Measurements from ENCODE around the gene PLPPR5. TPM values are rescaled to one million over a fixed set of nuclear protein-coding genes. Genes with fewer than 3 reads are reported as not detected.

Gene PLPPR5
- total RNA-seq, 1 experiment from 2014 or later: not detected

GRCh38 chr1:99007366-99007765 lies 2.7 kb upstream of the PLPPR5 start:
- no peak for DNase-seq
- H4K20me1 ChIP-seq (ENCODE audit: insufficient read depth): no peaks in the 10 kb centered on the region
- H3K4me2 ChIP-seq: no peak overlapping the region
- no peak overlapping the region for H2AFZ ChIP-seq
- no peaks in the 10 kb centered on the region for H3K79me2 ChIP-seq (ENCODE audit: low read depth)
- no peaks in the 10 kb centered on the region for H3K9me2 ChIP-seq (ENCODE audit: insufficient read depth)
- ChIA-PET POLR2A (ENCODE audit: unreplicated experiment) (no interaction called here), CTCF (no interaction called here)
- H3F3A ChIP-seq (ENCODE audit: insufficient read depth, low read depth): no peaks in the 10 kb centered on the region
- no peak overlapping the region for H3K27ac ChIP-seq
- no peaks in the 10 kb centered on the region for H3K36me3 ChIP-seq (ENCODE audit: low read depth)
- no peaks in the 10 kb centered on the region for H3K4me1 ChIP-seq (replicated peaks; ENCODE audit: insufficient read depth)
- 0 out of 2 replicates have a peak, but pooled peaks cover 4% of the 10 kb centered on the region for H3K27me3 ChIP-seq (ENCODE audit: insufficient read depth, low read depth)
- H3K9me3 ChIP-seq (ENCODE audit: insufficient read depth, low read depth): no peaks in the 10 kb centered on the region
- no peak overlapping the region for H3K4me3 ChIP-seq
- no TSS peak for BruUV-seq (replicated peaks)
- intact Hi-C loops (cut with micrococcal nuclease; ENCODE audit: unreplicated experiment): no loop called here
- TF ChIP-seq EZH2 (IDR thresholded peaks at IDR 0.05; ENCODE audit: low read depth) (no peak), CTCF (conservative IDR thresholded peaks at IDR 0.05) (no peak)

GRCh38 chr1:99005537-99005942 lies 879 bp upstream of the PLPPR5 start:
- TF ChIP-seq EZH2 (IDR thresholded peaks at IDR 0.05; ENCODE audit: low read depth) (no peak), CTCF (conservative IDR thresholded peaks at IDR 0.05) (no peak)
- Histone ChIP-seq H3K9me3 (ENCODE audit: insufficient read depth, low read depth) (no peaks in the 10 kb centered on the region), H2AFZ (no peak overlapping the region), H3F3A (ENCODE audit: insufficient read depth, low read depth) (no peaks in the 10 kb centered on the region), H3K4me1 (replicated peaks; ENCODE audit: insufficient read depth) (no peaks in the 10 kb centered on the region), H3K9me2 (ENCODE audit: insufficient read depth) (no peaks in the 10 kb centered on the region), H4K20me1 (ENCODE audit: insufficient read depth) (no peaks in the 10 kb centered on the region), H3K4me2 (no peak overlapping the region), H3K36me3 (ENCODE audit: low read depth) (no peaks in the 10 kb centered on the region), H3K4me3 (no peak overlapping the region), H3K27me3 (ENCODE audit: insufficient read depth, low read depth) (0 out of 2 replicates have a peak, but pooled peaks cover 4% of the 10 kb centered on the region), H3K27ac (no peak overlapping the region), H3K79me2 (ENCODE audit: low read depth) (no peaks in the 10 kb centered on the region)
- DNase-seq: no peak
- ChIA-PET CTCF (no interaction called here), POLR2A (ENCODE audit: unreplicated experiment) (no interaction called here)
- intact Hi-C loops (cut with micrococcal nuclease; ENCODE audit: unreplicated experiment): no loop called here
- no TSS peak for BruUV-seq (replicated peaks)

- ChIA-PET POLR2A (ENCODE audit: unreplicated experiment) (no interaction called here), CTCF (no interaction called here)
- Histone ChIP-seq H2AFZ (no peak overlapping the region), H3K4me2 (no peak overlapping the region), H3K9me2 (ENCODE audit: insufficient read depth) (no peaks in the 10 kb centered on the region; the same call in 1 of the 2 replicates), H3K27me3 (ENCODE audit: insufficient read depth, low read depth) (0 out of 2 replicates have a peak, but pooled peaks cover 4% of the 10 kb centered on the region), H4K20me1 (ENCODE audit: insufficient read depth) (no peaks in the 10 kb centered on the region), H3K79me2 (ENCODE audit: low read depth) (no peaks in the 10 kb centered on the region), H3K4me3 (no peak overlapping the region), H3K9me3 (ENCODE audit: insufficient read depth, low read depth) (no peaks in the 10 kb centered on the region), H3K4me1 (replicated peaks; ENCODE audit: insufficient read depth) (no peaks in the 10 kb centered on the region), H3K36me3 (ENCODE audit: low read depth) (no peaks in the 10 kb centered on the region), H3F3A (ENCODE audit: insufficient read depth, low read depth) (no peaks in the 10 kb centered on the region), H3K27ac (no peak overlapping the region)
- TF ChIP-seq EZH2 (IDR thresholded peaks at IDR 0.05; ENCODE audit: low read depth): no peak
- no peak for TF ChIP-seq CTCF (conservative IDR thresholded peaks at IDR 0.05)
- no peak for DNase-seq
- intact Hi-C loops (cut with micrococcal nuclease; ENCODE audit: unreplicated experiment): no loop called here
- BruUV-seq (replicated peaks): no TSS peak
Measured at GRCh38 chr1:99004254-99004860, 304 bp downstream of the PLPPR5 start.
